ENCODE data around the gene PAMR1.

The PAMR1 gene

DNA sequence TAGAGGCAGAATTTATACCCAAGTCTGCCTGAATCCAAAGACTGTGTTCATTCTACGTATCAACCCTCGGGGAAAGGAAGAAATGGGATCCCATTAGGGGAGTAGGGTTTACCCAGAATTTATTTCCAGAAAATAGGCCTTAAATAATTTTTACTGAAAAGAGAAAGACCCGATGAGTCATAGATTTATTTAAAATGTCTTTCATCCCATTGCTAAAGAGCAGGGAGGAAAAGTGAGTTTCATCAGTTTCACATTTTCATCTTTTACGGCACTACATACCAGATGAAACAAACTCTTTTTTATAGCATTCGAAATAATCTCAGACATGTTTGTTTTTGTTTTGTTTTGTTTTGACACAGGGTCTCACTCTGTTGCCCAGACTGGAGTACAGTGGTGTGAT lies 137.4 kb downstream of the PAMR1 start:
- H3K79me2 ChIP-seq (ENCODE audit: insufficient read depth, low read length), result no peaks in the 10 kb centered on the region
- no peaks in the 10 kb centered on the region for H3K27me3 ChIP-seq (ENCODE audit: insufficient read depth, low read length, poor library complexity, severe bottlenecking)
- H3K36me3 ChIP-seq (ENCODE audit: insufficient read depth, low read length), result no peaks in the 10 kb centered on the region
- H3K4me2 ChIP-seq (ENCODE audit: low read depth, low read length, poor library complexity, severe bottlenecking), result no peak overlapping the region
- H2AFZ ChIP-seq (ENCODE audit: low read length), result no peak overlapping the region
- H3K9me3 ChIP-seq (ENCODE audit: insufficient read depth, low read depth, low read length), result no peaks in the 10 kb centered on the region
- TF ChIP-seq EZH2phosphoT487 (IDR thresholded peaks at IDR 0.05; ENCODE audit: borderline replicate concordance) (no peak), CTCF (conservative IDR thresholded peaks at IDR 0.05; ENCODE audit: low read length) (no peak)
- H4K20me1 ChIP-seq (ENCODE audit: insufficient read depth, low read length, poor library complexity, severe bottlenecking), result no peaks in the 10 kb centered on the region
- H3K4me1 ChIP-seq (ENCODE audit: insufficient read depth, low read length, poor library complexity, severe bottlenecking), result no peaks in the 10 kb centered on the region
- H3K4me3 ChIP-seq (ENCODE audit: low read length, poor library complexity, severe bottlenecking), result no peak overlapping the region
- no peak overlapping the region for H3K9ac ChIP-seq (ENCODE audit: low read depth, low read length, poor library complexity, severe bottlenecking)
- H3K9me2 ChIP-seq (replicated peaks; ENCODE audit: low read depth, low read length), result no peaks in the 10 kb centered on the region
- no peaks in the 10 kb centered on the region for H3F3A ChIP-seq (ENCODE audit: low read depth)

GRCh38 chr11:35387111-35387982 lies 138.1 kb downstream of the PAMR1 start:
- Histone ChIP-seq H3K79me2 (ENCODE audit: insufficient read depth, low read length) (no peaks in the 10 kb centered on the region), H3K4me3 (ENCODE audit: low read length, poor library complexity, severe bottlenecking) (no peak overlapping the region), H3K4me1 (ENCODE audit: insufficient read depth, low read length, poor library complexity, severe bottlenecking) (no peaks in the 10 kb centered on the region), H2AFZ (ENCODE audit: low read length) (no peak overlapping the region), H3K36me3 (ENCODE audit: insufficient read depth, low read length) (no peaks in the 10 kb centered on the region), H3K9ac (ENCODE audit: low read depth, low read length, poor library complexity, severe bottlenecking) (no peak overlapping the region), H3K27me3 (ENCODE audit: insufficient read depth, low read length, poor library complexity, severe bottlenecking) (no peaks in the 10 kb centered on the region), H3K9me3 (ENCODE audit: insufficient read depth, low read depth, low read length) (no peaks in the 10 kb centered on the region), H3K9me2 (replicated peaks; ENCODE audit: low read depth, low read length) (no peaks in the 10 kb centered on the region), H4K20me1 (ENCODE audit: insufficient read depth, low read length, poor library complexity, severe bottlenecking) (no peaks in the 10 kb centered on the region), H3F3A (ENCODE audit: low read depth) (no peaks in the 10 kb centered on the region), H3K4me2 (ENCODE audit: low read depth, low read length, poor library complexity, severe bottlenecking) (no peak overlapping the region)
- TF ChIP-seq CTCF (conservative IDR thresholded peaks at IDR 0.05; ENCODE audit: low read length), result no peak
- no peak for TF ChIP-seq EZH2phosphoT487 (IDR thresholded peaks at IDR 0.05; ENCODE audit: borderline replicate concordance)

DNA sequence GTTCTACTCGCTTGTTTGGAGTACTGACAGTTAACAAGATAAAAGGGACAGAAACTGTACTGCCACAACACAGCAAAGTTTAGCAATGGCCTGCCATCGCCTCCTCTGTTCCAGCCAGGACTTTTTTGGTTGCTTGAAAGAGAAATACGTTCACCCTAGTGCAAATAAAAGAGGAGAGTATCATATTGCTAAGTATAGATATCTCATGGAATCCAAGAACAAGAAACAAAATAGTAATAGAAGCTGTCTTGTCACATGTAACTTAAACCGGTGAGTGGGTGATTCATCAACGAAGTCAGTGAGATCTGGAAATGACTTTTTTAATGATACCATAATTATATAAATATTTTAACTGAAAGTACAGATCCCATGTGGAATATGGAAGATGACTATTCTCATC lies 141.5 kb downstream of the PAMR1 start:
- Histone ChIP-seq H3K4me1 (ENCODE audit: insufficient read depth, low read length, poor library complexity, severe bottlenecking) (no peaks in the 10 kb centered on the region), H3K9me2 (replicated peaks; ENCODE audit: low read depth, low read length) (no peaks in the 10 kb centered on the region), H3K9ac (ENCODE audit: low read depth, low read length, poor library complexity, severe bottlenecking) (no peak overlapping the region), H3K79me2 (ENCODE audit: insufficient read depth, low read length) (no peaks in the 10 kb centered on the region), H3K27me3 (ENCODE audit: insufficient read depth, low read length, poor library complexity, severe bottlenecking) (no peaks in the 10 kb centered on the region), H3F3A (ENCODE audit: low read depth) (no peaks in the 10 kb centered on the region), H3K4me3 (ENCODE audit: low read length, poor library complexity, severe bottlenecking) (no peak overlapping the region), H4K20me1 (ENCODE audit: insufficient read depth, low read length, poor library complexity, severe bottlenecking) (no peaks in the 10 kb centered on the region), H3K4me2 (ENCODE audit: low read depth, low read length, poor library complexity, severe bottlenecking) (no peak overlapping the region), H3K36me3 (ENCODE audit: insufficient read depth, low read length) (no peaks in the 10 kb centered on the region), H2AFZ (ENCODE audit: low read length) (no peak overlapping the region), H3K9me3 (ENCODE audit: insufficient read depth, low read depth, low read length) (no peaks in the 10 kb centered on the region)
- no peak for TF ChIP-seq CTCF (conservative IDR thresholded peaks at IDR 0.05; ENCODE audit: low read length)
- no peak for TF ChIP-seq EZH2phosphoT487 (IDR thresholded peaks at IDR 0.05; ENCODE audit: borderline replicate concordance)

Measured in Loucy (cell line).